Epithelial cell of prostate (primary cell): ENCODE results near the gene PASK.
"Not testable (repeated sequence)": the region's sequence is repeated elsewhere in the genome, so short reads cannot be mapped to it uniquely, and the experiment has no call there.

Experiments
- DNase-seq: peaks from one replicate; pipeline ENCODE4 v3.0.0-alpha.2; 2011; ENCODE audit warnings: low read depth, low spot score
- H3K27ac ChIP-seq: fragments of 450-650 bp; 2 replicates; pipeline ENCODE4 v1.5.1; 2017; ENCODE audit warnings: mild to moderate bottlenecking

PASK gene

GRCh38 chr2:241148891-241149674 is at the start of gene PASK:
Gene PASK (minus strand): TSS chr2:241149472. CDS start chr2:241143032, 6,440 bp downstream.
- DNase-seq: peak; percentile 91
- peak within 1 kb of the TSS; percentile 39 for H3K27ac ChIP-seq

- no peak for DNase-seq
- no peak overlapping the region for H3K27ac ChIP-seq
These were observed 49.4 kb upstream of the PASK start for GRCh38 chr2:241198381-241199279.

DNA sequence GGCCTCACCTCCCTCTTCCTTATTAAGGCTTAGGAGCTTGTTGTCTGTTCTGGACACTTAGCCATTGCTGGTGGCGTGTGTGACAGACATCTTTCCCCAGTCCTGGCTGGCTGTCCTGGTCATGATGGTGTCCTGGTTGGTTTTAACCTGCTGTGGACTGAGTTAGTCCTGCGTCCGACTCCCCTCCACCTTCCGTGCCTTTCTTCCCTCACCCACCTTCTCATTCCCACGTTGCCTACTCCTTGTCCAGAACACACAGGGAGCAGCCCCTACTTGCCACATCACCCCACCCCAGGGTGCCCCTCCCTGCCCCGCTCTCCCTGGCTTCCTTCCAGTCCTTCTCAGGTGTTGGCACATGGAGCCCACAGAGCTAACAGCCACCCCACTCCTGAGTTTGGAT is 48.7 kb upstream of the PASK start:
- DNase-seq: no peak
- H3K27ac ChIP-seq: no peak overlapping the region

DNA sequence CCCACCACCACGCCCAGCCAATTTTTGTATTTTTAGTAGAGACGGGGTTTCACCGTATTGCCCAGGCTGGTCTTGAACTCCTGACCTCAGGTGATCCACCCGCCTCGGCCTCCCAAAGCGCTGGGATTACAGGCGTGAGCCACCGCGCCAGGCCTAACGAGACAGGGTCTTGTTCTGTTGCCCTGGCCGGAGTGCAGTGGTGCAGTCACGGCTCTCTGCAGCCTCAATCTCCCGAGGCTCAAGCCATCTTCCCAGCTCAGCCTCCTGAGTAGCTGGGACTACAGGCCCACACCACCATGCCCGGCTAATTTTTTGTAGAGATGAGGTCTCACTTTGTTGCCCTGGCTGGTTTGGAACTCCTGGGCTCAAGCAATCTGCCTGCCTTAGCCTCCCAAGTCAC is 48.0 kb upstream of the PASK start:
- H3K27ac ChIP-seq, DNase-seq: not testable (repeated sequence)

DNA sequence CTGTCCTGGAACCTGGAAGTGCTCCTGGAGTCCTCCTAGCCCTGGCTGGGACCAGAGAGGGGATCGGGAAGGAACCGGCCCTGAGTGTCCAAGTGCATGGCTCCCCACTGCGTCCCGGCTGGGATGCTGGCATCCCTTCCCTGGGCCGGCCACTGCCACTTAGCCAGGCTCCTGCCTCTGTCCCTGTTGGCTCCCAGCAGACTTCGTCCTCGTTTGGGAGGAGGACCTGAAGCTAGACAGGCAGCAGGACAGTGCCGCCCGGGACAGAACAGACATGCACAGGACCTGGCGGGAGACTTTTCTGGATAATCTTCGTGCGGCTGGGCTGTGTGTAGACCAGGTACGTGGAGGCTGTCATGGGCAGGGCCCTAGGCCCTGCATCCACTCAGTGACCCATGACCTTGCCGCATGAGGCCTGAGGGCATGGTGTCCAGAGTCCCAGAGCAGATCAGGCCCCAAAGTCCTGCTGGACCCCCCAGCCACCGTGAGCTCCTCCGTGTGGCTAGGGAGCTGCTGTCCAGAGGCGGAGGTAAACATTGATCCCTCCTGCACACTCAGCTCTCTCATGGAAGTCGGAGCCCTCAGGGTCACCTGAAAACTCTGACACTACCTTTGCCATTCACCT is 46.3 kb upstream of the PASK start:
- no peak overlapping the region for H3K27ac ChIP-seq
- DNase-seq: no peak

DNA sequence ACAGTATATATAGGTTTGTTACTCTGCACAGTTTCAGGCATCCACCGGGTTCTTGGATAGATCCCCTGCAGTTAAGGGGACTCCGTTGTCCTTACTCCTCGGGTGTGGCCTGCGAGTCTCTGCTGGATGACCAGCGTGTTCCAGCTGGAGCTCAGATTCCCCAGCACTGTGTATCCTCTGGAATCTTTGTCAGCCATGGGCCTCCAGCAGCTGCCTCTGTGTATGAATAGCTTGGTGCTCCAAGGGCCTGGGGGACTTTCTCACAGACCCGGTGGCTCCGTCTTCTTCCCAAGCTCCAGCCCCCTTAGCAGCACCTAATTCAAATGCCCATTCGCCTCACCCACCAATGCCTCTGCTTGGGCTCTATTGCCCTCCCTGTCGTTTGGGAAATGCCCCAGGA is 45.5 kb upstream of the PASK start:
- H3K27ac ChIP-seq: no peak overlapping the region
- no peak for DNase-seq

DNA sequence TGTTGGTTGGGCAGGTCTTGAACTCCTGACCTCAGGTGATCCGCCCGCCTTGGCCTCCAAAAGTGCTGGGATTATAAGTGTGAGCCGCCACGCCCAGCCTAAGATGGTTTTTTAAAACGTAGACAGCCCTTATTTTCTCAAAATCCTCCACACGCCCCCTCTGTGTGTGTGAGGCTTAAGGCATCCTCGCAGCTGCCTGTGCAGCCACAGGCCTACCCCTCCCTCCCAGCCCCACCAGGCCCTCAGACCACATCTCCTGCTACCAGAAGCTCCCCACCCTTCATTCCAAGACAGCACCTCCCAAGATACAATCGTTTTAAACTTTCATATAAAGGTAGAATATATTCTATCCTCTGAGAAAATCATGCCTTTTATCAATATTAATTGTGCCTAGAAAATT is 44.0 kb upstream of the PASK start:
- no peak for DNase-seq

DNA sequence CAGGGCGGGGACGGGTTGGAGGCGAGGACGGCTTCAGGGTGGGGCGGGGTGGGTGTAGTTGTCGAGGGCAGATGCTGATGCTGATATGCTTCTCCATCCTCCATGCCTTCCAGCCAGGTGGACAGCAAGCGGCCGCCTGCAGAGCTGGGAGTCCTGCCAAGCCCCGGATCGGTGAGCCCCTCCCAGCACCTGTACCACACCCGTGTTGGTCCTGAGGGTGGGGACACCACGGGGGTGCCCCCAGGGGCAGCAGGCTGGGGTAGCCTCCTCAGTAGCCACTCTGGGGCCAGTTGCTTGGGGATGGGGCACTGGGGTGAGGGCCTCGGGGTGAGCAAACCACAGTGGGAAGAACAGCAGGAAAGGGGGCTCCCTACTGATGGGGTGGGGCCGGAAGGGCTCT is 41.8 kb upstream of the PASK start:
- H3K27ac ChIP-seq: no peak overlapping the region

More for the DNA sequence above, 44.0 kb upstream of the PASK start:
- H3K27ac ChIP-seq: no peak overlapping the region

GRCh38 chr2:241190291-241190981 is 41.2 kb upstream of the PASK start:
- DNase-seq: no peak
- H3K27ac ChIP-seq: no peak overlapping the region

More for the DNA sequence above, 41.8 kb upstream of the PASK start:
- no peak for DNase-seq

DNA sequence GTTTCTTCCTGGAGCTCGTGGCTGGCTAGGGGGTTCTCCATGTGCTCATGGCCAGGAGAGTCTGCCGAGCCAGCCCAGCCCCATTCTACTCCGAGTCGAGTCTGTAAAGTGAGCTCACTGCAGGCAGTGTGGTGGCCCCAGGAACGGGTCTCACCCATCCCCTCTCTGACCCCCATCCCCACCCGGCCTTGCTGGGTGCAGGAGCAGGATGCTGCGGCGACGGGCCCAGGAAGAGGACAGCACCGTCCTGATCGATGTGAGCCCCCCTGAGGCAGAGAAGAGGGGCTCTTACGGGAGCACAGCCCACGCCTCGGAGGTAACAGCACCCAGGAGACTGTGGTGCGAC is 40.6 kb upstream of the PASK start:
- DNase-seq: no peak
- H3K27ac ChIP-seq: no peak overlapping the region

DNA sequence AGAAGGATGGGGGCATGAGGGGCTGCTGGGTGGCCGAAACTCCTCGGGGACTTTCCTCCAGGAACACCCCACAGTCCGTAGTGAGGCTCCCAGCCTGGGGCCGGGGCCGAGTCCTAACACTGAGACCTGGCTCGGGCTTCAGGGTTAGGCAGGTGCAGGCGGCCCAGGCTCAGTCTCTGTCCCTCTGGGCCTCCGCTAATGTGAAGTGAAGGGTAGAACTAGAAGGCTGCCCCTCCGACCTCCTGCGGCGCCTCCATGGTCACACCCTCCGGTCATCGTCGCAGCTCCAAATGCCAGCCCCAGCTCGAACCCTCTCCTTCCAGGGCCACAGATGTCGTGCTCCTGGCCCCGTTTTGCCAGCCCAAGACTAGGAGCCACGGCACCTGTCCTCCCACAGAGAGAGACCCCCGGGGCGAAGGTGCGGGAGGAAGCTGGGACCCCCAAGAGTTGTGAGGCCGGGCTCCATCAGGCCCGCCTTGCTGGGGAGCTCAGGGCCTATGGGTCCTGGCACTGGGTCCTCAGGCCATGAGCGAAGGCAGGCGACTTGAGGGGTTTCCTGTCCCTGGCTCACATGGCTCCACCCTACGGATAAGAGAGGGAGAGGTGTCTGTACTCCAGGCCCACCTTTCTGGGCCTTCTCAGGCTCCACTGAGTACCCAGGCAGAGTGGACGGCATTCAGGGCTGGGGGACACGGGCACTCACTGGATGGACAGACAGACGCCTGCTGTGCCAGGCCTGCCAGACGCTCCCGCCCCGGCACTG is 40.0 kb upstream of the PASK start:
- H3K27ac ChIP-seq: no peak overlapping the region
- DNase-seq: no peak

DNA sequence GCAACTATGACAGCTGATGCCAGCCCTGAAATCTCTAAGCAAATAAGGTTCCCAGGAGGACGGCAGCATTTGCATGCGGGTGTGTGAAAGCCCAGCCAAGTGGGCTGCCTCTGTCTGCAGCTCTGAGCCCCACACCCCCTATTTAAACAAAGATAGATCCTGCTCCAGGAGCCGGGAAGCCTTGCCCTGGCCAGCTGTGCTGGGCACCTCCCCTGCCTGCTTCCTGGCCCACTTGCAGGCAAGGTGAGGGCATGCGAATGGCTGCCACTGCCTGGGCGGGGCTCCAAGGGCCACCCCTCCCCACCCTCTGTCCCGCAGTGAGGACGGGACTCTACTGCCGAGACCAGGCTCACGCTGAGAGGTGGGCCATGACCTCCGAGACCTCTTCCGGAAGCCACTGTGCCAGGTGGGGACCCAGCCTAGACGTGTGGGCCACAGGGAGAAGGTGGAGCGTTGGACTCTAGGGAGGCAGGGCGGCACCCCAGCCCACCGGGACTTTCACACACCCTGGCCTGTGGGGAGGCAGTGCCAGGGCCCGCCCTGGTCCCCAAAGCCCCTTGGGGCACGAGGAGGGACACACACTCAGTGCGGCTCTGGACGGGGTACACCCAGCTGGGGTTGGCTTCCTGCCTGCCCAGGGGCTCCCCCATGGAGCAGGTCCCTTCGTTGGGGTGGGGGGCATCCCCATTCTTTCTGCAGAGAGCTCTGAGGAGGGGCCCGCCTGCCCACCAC is 39.3 kb upstream of the PASK start, which contains the start of gene ANO7:
ANO7 (plus strand) TSS at position 317 of the 732 bp plus-strand sequence. CDS start 1,387 bp downstream, outside the sequence.
- no peak for DNase-seq
- no peak within 1 kb of the TSS for H3K27ac ChIP-seq

DNA sequence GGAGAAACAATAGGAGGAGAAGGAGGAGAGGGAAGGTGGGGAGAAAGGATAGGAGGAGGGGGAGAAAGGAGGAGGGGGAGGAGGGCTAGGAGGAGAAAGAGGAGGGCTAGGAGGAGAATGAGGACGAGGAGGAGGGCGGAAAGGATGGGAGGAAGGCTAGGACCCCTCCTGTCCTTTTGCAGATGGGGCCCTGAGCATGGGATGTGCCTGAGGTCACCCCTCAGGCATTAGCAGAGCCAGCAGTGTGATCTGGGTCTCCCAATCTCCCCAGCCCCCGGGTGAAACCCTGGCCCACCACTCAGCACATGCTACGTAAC is 38.6 kb upstream of the PASK start:
- no peak for DNase-seq
- H3K27ac ChIP-seq: no peak overlapping the region

GRCh38 chr2:241187101-241187917 is 38.0 kb upstream of the PASK start:
- no peak overlapping the region for H3K27ac ChIP-seq
- DNase-seq: no peak

GRCh38 chr2:241185961-241186360 is 36.7 kb upstream of the PASK start:
- no peak for DNase-seq
- no peak overlapping the region for H3K27ac ChIP-seq

DNA sequence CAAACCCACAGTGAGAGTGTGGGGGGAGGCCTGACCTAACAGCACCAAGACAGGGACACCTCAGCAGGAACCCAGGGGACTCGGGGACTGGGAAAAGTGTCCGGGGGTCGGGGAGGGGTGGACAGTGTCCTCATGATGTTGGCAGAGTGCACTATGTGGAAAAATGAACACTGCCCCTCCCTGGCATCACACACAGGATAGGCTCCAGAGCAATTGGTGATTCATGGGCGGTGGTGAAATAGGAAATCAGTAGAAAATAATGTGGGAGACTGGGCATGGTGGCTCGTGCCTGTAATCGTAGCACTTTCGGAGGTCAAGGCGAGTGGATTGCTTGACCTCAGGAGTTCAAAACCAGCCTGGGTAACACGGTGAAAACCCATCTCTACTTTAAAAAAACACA is 35.6 kb upstream of the PASK start:
- no peak overlapping the region for H3K27ac ChIP-seq
- no peak for DNase-seq

- no peak overlapping the region for H3K27ac ChIP-seq
- no peak for DNase-seq
These were observed 33.9 kb upstream of the PASK start for GRCh38 chr2:241183221-241183620.

DNA sequence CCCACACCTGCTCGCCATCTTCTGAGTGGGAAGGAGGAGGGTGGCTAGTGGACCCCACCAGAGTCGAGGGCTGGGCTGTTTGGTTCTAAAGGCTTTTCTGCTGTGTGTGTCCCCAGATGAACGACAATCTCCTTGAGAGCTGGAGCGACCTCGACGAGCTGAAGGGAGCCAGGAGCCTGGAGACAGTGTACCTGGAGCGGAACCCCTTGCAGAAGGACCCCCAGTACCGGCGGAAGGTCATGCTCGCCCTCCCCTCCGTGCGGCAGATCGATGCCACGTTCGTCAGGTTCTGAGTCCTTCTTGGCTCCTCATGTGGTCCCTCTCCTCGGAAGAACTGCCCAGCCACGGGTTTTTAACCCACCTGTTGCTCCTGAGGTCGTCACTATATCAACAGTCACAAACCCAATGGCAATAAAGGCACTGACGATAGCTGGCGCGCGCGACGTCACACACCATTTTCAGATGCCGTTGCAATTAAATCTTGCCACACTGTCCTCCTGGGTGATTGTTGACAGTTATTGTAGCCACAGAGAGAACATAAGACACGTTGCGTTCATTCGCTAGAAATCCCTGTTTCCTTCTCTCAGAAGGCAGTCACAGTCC is 33.4 kb upstream of the PASK start:
- no peak overlapping the region for H3K27ac ChIP-seq
- DNase-seq: no peak
